Central memory CD8-positive, alpha-beta T cell (primary cell): ENCODE data around the gene EEFSEC.
A peak's percentile ranks its signal among the peaks of the same experiment; 100 is the strongest.

ENCODE experiments used
- ATAC-seq: fragments of 150-1000 bp; cut with Tn5 transposase; replicated peaks from 2 replicates; pipeline ENCODE4 v1.10.0; 2022; ENCODE audit warnings: mild to moderate bottlenecking, moderate FRiP score, moderate number of reproducible peaks; ENCODE audit not compliant: poor library complexity, severe bottlenecking; ENCODE audit errors: extremely low read depth
- DNase-seq, 2 donors: peaks; one replicate each; pipeline ENCODE4 v3.0.0; 2021; ENCODE audit warnings: low spot score in 2 of 2
- H3K27ac Mint-ChIP-seq: one replicate; pipeline ENCODE4 v1.8.0; 2022; ENCODE audit warnings: low read depth, mild to moderate bottlenecking, moderate library complexity, mixed read lengths
- H3K27me3 Mint-ChIP-seq: one replicate; pipeline ENCODE4 v1.8.0; 2022; ENCODE audit warnings: mixed read lengths
- H3K36me3 Mint-ChIP-seq: one replicate; pipeline ENCODE4 v1.8.0; 2022; ENCODE audit warnings: mild to moderate bottlenecking, moderate library complexity, mixed read lengths; ENCODE audit not compliant: insufficient read depth
- H3K4me1 Mint-ChIP-seq: one replicate; pipeline ENCODE4 v1.8.0; 2022; ENCODE audit warnings: mixed read lengths
- H3K4me3 Mint-ChIP-seq: one replicate; pipeline ENCODE4 v1.8.0; 2022; ENCODE audit warnings: mild to moderate bottlenecking, moderate library complexity, mixed read lengths
- H3K9me3 Mint-ChIP-seq: one replicate; pipeline ENCODE4 v1.8.0; 2022; ENCODE audit warnings: mixed read lengths

Gene EEFSEC

GRCh38 chr3:128179484-128179819 lies 26.2 kb downstream of the EEFSEC start:
- no peaks in the 10 kb centered on the region for H3K9me3 Mint-ChIP-seq
- H3K36me3 Mint-ChIP-seq = no peaks in the 10 kb centered on the region
- DNase-seq (no peak), ATAC-seq (no peak)
- no peaks in the 10 kb centered on the region for H3K27me3 Mint-ChIP-seq
- peaks cover 44% of the 10 kb centered on the region for H3K4me1 Mint-ChIP-seq
- H3K27ac Mint-ChIP-seq = no peak overlapping the region
- H3K4me3 Mint-ChIP-seq = no peak overlapping the region

- H3K4me1 Mint-ChIP-seq = peaks cover 35% of the 10 kb centered on the region
- H3K27me3 Mint-ChIP-seq = no peaks in the 10 kb centered on the region
- no peaks in the 10 kb centered on the region for H3K9me3 Mint-ChIP-seq
- DNase-seq = no peak
- ATAC-seq = no peak
- no peak overlapping the region for H3K4me3 Mint-ChIP-seq
- peak overlapping the region; percentile 38 for H3K27ac Mint-ChIP-seq
- no peaks in the 10 kb centered on the region for H3K36me3 Mint-ChIP-seq
Observed at GRCh38 chr3:128180436-128180835, 27.2 kb downstream of the EEFSEC start.

- Mint-ChIP-seq H3K9me3 (no peaks in the 10 kb centered on the region), H3K27ac (no peak overlapping the region), H3K4me3 (no peak overlapping the region), H3K27me3 (no peaks in the 10 kb centered on the region), H3K36me3 (no peaks in the 10 kb centered on the region), H3K4me1 (peaks cover 35% of the 10 kb centered on the region)
- no peak for ATAC-seq
- DNase-seq = no peak
Observed at GRCh38 chr3:128180913-128181312, 27.6 kb downstream of the EEFSEC start.

GRCh38 chr3:128182656-128183055 lies 29.4 kb downstream of the EEFSEC start:
- H3K27ac Mint-ChIP-seq = no peak overlapping the region
- no peaks in the 10 kb centered on the region for H3K27me3 Mint-ChIP-seq
- no peaks in the 10 kb centered on the region for H3K36me3 Mint-ChIP-seq
- no peak overlapping the region for H3K4me3 Mint-ChIP-seq
- no peaks in the 10 kb centered on the region for H3K9me3 Mint-ChIP-seq
- DNase-seq (no peak), ATAC-seq (no peak)
- peaks cover 39% of the 10 kb centered on the region for H3K4me1 Mint-ChIP-seq

GRCh38 chr3:128185630-128186447 lies 32.6 kb downstream of the EEFSEC start:
- DNase-seq (no peak), ATAC-seq (no peak)
- Mint-ChIP-seq H3K4me3 (no peak overlapping the region), H3K27ac (no peak overlapping the region), H3K27me3 (no peaks in the 10 kb centered on the region), H3K4me1 (peaks cover 30% of the 10 kb centered on the region), H3K36me3 (no peaks in the 10 kb centered on the region), H3K9me3 (no peaks in the 10 kb centered on the region)

GRCh38 chr3:128187495-128187894 lies 34.2 kb downstream of the EEFSEC start:
- no peaks in the 10 kb centered on the region for H3K27me3 Mint-ChIP-seq

GRCh38 chr3:128188326-128188725 lies 35.0 kb downstream of the EEFSEC start:
- Mint-ChIP-seq H3K36me3 (no peaks in the 10 kb centered on the region), H3K4me1 (peaks cover 26% of the 10 kb centered on the region), H3K9me3 (no peaks in the 10 kb centered on the region), H3K27ac (no peak overlapping the region), H3K27me3 (no peaks in the 10 kb centered on the region), H3K4me3 (no peak overlapping the region)
- no peak for DNase-seq
- no peak for ATAC-seq

More at GRCh38 chr3:128187495-128187894, 34.2 kb downstream of the EEFSEC start:
- no peaks in the 10 kb centered on the region for H3K36me3 Mint-ChIP-seq
- DNase-seq (no peak), ATAC-seq (no peak)
- no peak overlapping the region for H3K4me3 Mint-ChIP-seq
- H3K9me3 Mint-ChIP-seq = no peaks in the 10 kb centered on the region
- no peak overlapping the region for H3K27ac Mint-ChIP-seq
- peaks cover 30% of the 10 kb centered on the region for H3K4me1 Mint-ChIP-seq

- H3K4me3 Mint-ChIP-seq = no peak overlapping the region
- ATAC-seq (no peak), DNase-seq (no peak)
- no peaks in the 10 kb centered on the region for H3K36me3 Mint-ChIP-seq
- H3K9me3 Mint-ChIP-seq = no peaks in the 10 kb centered on the region
- no peak overlapping the region for H3K27ac Mint-ChIP-seq
- H3K4me1 Mint-ChIP-seq = peaks cover 23% of the 10 kb centered on the region
- no peaks in the 10 kb centered on the region for H3K27me3 Mint-ChIP-seq
Observed at GRCh38 chr3:128188956-128189355, 35.7 kb downstream of the EEFSEC start.

GRCh38 chr3:128190501-128190900 lies 37.2 kb downstream of the EEFSEC start:
- Mint-ChIP-seq H3K4me3 (no peak overlapping the region), H3K4me1 (peaks cover 21% of the 10 kb centered on the region), H3K9me3 (no peaks in the 10 kb centered on the region), H3K36me3 (no peaks in the 10 kb centered on the region), H3K27ac (no peak overlapping the region), H3K27me3 (no peaks in the 10 kb centered on the region)
- ATAC-seq (no peak), DNase-seq (no peak)

GRCh38 chr3:128192131-128192530 lies 38.9 kb downstream of the EEFSEC start:
- Mint-ChIP-seq H3K36me3 (no peaks in the 10 kb centered on the region), H3K4me3 (no peak overlapping the region), H3K4me1 (peaks cover 9% of the 10 kb centered on the region), H3K27ac (no peak overlapping the region), H3K27me3 (no peaks in the 10 kb centered on the region), H3K9me3 (no peaks in the 10 kb centered on the region)
- DNase-seq (no peak), ATAC-seq (no peak)

GRCh38 chr3:128193168-128193567 lies 39.9 kb downstream of the EEFSEC start:
- Mint-ChIP-seq H3K27me3 (no peaks in the 10 kb centered on the region), H3K4me1 (peaks cover 6% of the 10 kb centered on the region), H3K36me3 (no peaks in the 10 kb centered on the region), H3K9me3 (no peaks in the 10 kb centered on the region), H3K27ac (no peak overlapping the region), H3K4me3 (no peak overlapping the region)
- DNase-seq (no peak), ATAC-seq (no peak)

- H3K36me3 Mint-ChIP-seq = no peaks in the 10 kb centered on the region
- H3K27ac Mint-ChIP-seq = no peak overlapping the region
- ATAC-seq = no peak
- no peaks in the 10 kb centered on the region for H3K9me3 Mint-ChIP-seq
- H3K27me3 Mint-ChIP-seq = no peaks in the 10 kb centered on the region
- H3K4me3 Mint-ChIP-seq = no peak overlapping the region
- DNase-seq = no peak
- H3K4me1 Mint-ChIP-seq = peaks cover 8% of the 10 kb centered on the region
Observed at GRCh38 chr3:128194843-128195242, 41.6 kb downstream of the EEFSEC start.

- H3K4me3 Mint-ChIP-seq = no peak overlapping the region
- ATAC-seq (no peak), DNase-seq (no peak)
- no peak overlapping the region for H3K27ac Mint-ChIP-seq
- no peaks in the 10 kb centered on the region for H3K36me3 Mint-ChIP-seq
- no peaks in the 10 kb centered on the region for H3K9me3 Mint-ChIP-seq
- peaks cover 8% of the 10 kb centered on the region for H3K4me1 Mint-ChIP-seq
- H3K27me3 Mint-ChIP-seq = no peaks in the 10 kb centered on the region
Observed at GRCh38 chr3:128195369-128195768, 42.1 kb downstream of the EEFSEC start.
